Measurements from ENCODE around the gene PDCD7.

The PDCD7 gene

GRCh38 chr15:65088643-65089021 lies 45.0 kb downstream of the PDCD7 start:
- Histone ChIP-seq H3K36me3 (ENCODE audit: insufficient read depth, low read length) (no peaks in the 10 kb centered on the region), H3K27me3 (ENCODE audit: insufficient read depth, low read length, poor library complexity, severe bottlenecking) (no peaks in the 10 kb centered on the region)

GRCh38 chr15:65087873-65088642 lies 45.5 kb downstream of the PDCD7 start:
- H2AFZ ChIP-seq (ENCODE audit: low read length): no peak overlapping the region
- no peaks in the 10 kb centered on the region for H3K79me2 ChIP-seq (ENCODE audit: insufficient read depth, low read length)
- TF ChIP-seq CTCF (conservative IDR thresholded peaks at IDR 0.05; ENCODE audit: low read length) (no peak), EZH2phosphoT487 (IDR thresholded peaks at IDR 0.05; ENCODE audit: borderline replicate concordance) (no peak)
- no peaks in the 10 kb centered on the region for H3K36me3 ChIP-seq (ENCODE audit: insufficient read depth, low read length)
- no peaks in the 10 kb centered on the region for H3F3A ChIP-seq (ENCODE audit: low read depth)
- H3K4me1 ChIP-seq (ENCODE audit: insufficient read depth, low read length, poor library complexity, severe bottlenecking): peaks cover 1% of the 10 kb centered on the region
- H3K9ac ChIP-seq (ENCODE audit: low read depth, low read length, poor library complexity, severe bottlenecking): no peak overlapping the region
- no peaks in the 10 kb centered on the region for H3K9me2 ChIP-seq (replicated peaks; ENCODE audit: low read depth, low read length)
- no peak overlapping the region for H3K4me2 ChIP-seq (ENCODE audit: low read depth, low read length, poor library complexity, severe bottlenecking)
- H3K4me3 ChIP-seq (ENCODE audit: low read length, poor library complexity, severe bottlenecking): no peak overlapping the region
- H3K27me3 ChIP-seq (ENCODE audit: insufficient read depth, low read length, poor library complexity, severe bottlenecking): no peaks in the 10 kb centered on the region
- H3K9me3 ChIP-seq (ENCODE audit: insufficient read depth, low read depth, low read length): no peaks in the 10 kb centered on the region
- H4K20me1 ChIP-seq (ENCODE audit: insufficient read depth, low read length, poor library complexity, severe bottlenecking): no peaks in the 10 kb centered on the region

More at GRCh38 chr15:65088643-65089021, 45.0 kb downstream of the PDCD7 start:
- H3K79me2 ChIP-seq (ENCODE audit: insufficient read depth, low read length): no peaks in the 10 kb centered on the region
- H4K20me1 ChIP-seq (ENCODE audit: insufficient read depth, low read length, poor library complexity, severe bottlenecking): no peaks in the 10 kb centered on the region
- H3K9ac ChIP-seq (ENCODE audit: low read depth, low read length, poor library complexity, severe bottlenecking): no peak overlapping the region
- no peak overlapping the region for H3K4me2 ChIP-seq (ENCODE audit: low read depth, low read length, poor library complexity, severe bottlenecking)
- H3K4me1 ChIP-seq (ENCODE audit: insufficient read depth, low read length, poor library complexity, severe bottlenecking): no peaks in the 10 kb centered on the region
- no peak overlapping the region for H3K4me3 ChIP-seq (ENCODE audit: low read length, poor library complexity, severe bottlenecking)
- no peaks in the 10 kb centered on the region for H3K9me3 ChIP-seq (ENCODE audit: insufficient read depth, low read depth, low read length)
- no peaks in the 10 kb centered on the region for H3K9me2 ChIP-seq (replicated peaks; ENCODE audit: low read depth, low read length)
- no peak for TF ChIP-seq CTCF (conservative IDR thresholded peaks at IDR 0.05; ENCODE audit: low read length)
- TF ChIP-seq EZH2phosphoT487 (IDR thresholded peaks at IDR 0.05; ENCODE audit: borderline replicate concordance): no peak
- no peak overlapping the region for H2AFZ ChIP-seq (ENCODE audit: low read length)
- no peaks in the 10 kb centered on the region for H3F3A ChIP-seq (ENCODE audit: low read depth)

- Histone ChIP-seq H3K27me3 (ENCODE audit: insufficient read depth, low read length, poor library complexity, severe bottlenecking) (no peaks in the 10 kb centered on the region), H3K9me3 (ENCODE audit: insufficient read depth, low read depth, low read length) (no peaks in the 10 kb centered on the region), H3K9me2 (replicated peaks; ENCODE audit: low read depth, low read length) (no peaks in the 10 kb centered on the region), H3K36me3 (ENCODE audit: insufficient read depth, low read length) (no peaks in the 10 kb centered on the region), H4K20me1 (ENCODE audit: insufficient read depth, low read length, poor library complexity, severe bottlenecking) (no peaks in the 10 kb centered on the region), H3K9ac (ENCODE audit: low read depth, low read length, poor library complexity, severe bottlenecking) (no peak overlapping the region), H3K4me1 (ENCODE audit: insufficient read depth, low read length, poor library complexity, severe bottlenecking) (peaks cover 8% of the 10 kb centered on the region), H3K4me2 (ENCODE audit: low read depth, low read length, poor library complexity, severe bottlenecking) (no peak overlapping the region), H3F3A (ENCODE audit: low read depth) (no peaks in the 10 kb centered on the region), H3K4me3 (ENCODE audit: low read length, poor library complexity, severe bottlenecking) (no peak overlapping the region), H2AFZ (ENCODE audit: low read length) (no peak overlapping the region), H3K79me2 (ENCODE audit: insufficient read depth, low read length) (no peaks in the 10 kb centered on the region)
- TF ChIP-seq EZH2phosphoT487 (IDR thresholded peaks at IDR 0.05; ENCODE audit: borderline replicate concordance): no peak
- TF ChIP-seq CTCF (conservative IDR thresholded peaks at IDR 0.05; ENCODE audit: low read length): no peak
Measured at GRCh38 chr15:65087411-65087810, 46.2 kb downstream of the PDCD7 start.

Measured in Loucy (cell line).